Measurements from ENCODE around the gene S100A12.
"Not testable (repeated sequence)": the region's sequence is repeated elsewhere in the genome, so short reads cannot be mapped to it uniquely, and the experiment has no call there.

Gene S100A12

GRCh38 chr1:153353226-153353947 lies 22.0 kb downstream of the S100A12 start:
- DNase-seq (ENCODE audit: low read depth in 2 of 2), result no peak

GRCh38 chr1:153352523-153352922 lies 22.9 kb downstream of the S100A12 start:
- DNase-seq (ENCODE audit: low read depth in 2 of 2), result peak; percentile 17 to 43

GRCh38 chr1:153350321-153350957 lies 25.0 kb downstream of the S100A12 start:
- no peak for DNase-seq (ENCODE audit: low read depth in 2 of 2)

- no peak for DNase-seq (ENCODE audit: low read depth in 2 of 2)
These were observed 25.8 kb downstream of the S100A12 start for GRCh38 chr1:153349363-153350320.

GRCh38 chr1:153348511-153349362 lies 26.7 kb downstream of the S100A12 start, which contains the start of gene PGLYRP4:
PGLYRP4 (minus strand) TSS chr1:153348841; CDS start chr1:153347932, 909 bp downstream.
- no peak for DNase-seq (ENCODE audit: low read depth in 2 of 2)

- no peak for DNase-seq (ENCODE audit: low read depth in 2 of 2)
These were observed 27.6 kb downstream of the S100A12 start for GRCh38 chr1:153347856-153348255.

GRCh38 chr1:153347049-153347448 lies 28.4 kb downstream of the S100A12 start:
- not testable (repeated sequence) for DNase-seq (ENCODE audit: low read depth in 2 of 2)

- DNase-seq (ENCODE audit: low read depth in 2 of 2), result no peak
These were observed 29.2 kb downstream of the S100A12 start for GRCh38 chr1:153346077-153346723.

GRCh38 chr1:153345187-153346076 lies 30.0 kb downstream of the S100A12 start:
- DNase-seq (ENCODE audit: low read depth in 2 of 2), result no peak

GRCh38 chr1:153344718-153345025 lies 30.7 kb downstream of the S100A12 start:
- DNase-seq (ENCODE audit: low read depth in 2 of 2), result no peak

- no peak for DNase-seq (ENCODE audit: low read depth in 2 of 2)
These were observed 31.4 kb downstream of the S100A12 start for GRCh38 chr1:153343811-153344717.

- DNase-seq (ENCODE audit: low read depth in 2 of 2), result no peak
These were observed 32.3 kb downstream of the S100A12 start for GRCh38 chr1:153343040-153343681.

- no peak for DNase-seq (ENCODE audit: low read depth in 2 of 2)
These were observed 33.2 kb downstream of the S100A12 start for GRCh38 chr1:153342178-153342577.

GRCh38 chr1:153341431-153341934 lies 33.9 kb downstream of the S100A12 start:
- no peak for DNase-seq (ENCODE audit: low read depth in 2 of 2)

GRCh38 chr1:153340356-153340755 lies 35.1 kb downstream of the S100A12 start:
- no peak for DNase-seq (ENCODE audit: low read depth in 2 of 2)

- no peak for DNase-seq (ENCODE audit: low read depth in 2 of 2)
These were observed 35.6 kb downstream of the S100A12 start for GRCh38 chr1:153339802-153340201.

GRCh38 chr1:153337980-153338853 lies 37.2 kb downstream of the S100A12 start:
- no peak for DNase-seq (ENCODE audit: low read depth in 2 of 2)
